ENCODE data around the gene DNAI2.

DNA sequence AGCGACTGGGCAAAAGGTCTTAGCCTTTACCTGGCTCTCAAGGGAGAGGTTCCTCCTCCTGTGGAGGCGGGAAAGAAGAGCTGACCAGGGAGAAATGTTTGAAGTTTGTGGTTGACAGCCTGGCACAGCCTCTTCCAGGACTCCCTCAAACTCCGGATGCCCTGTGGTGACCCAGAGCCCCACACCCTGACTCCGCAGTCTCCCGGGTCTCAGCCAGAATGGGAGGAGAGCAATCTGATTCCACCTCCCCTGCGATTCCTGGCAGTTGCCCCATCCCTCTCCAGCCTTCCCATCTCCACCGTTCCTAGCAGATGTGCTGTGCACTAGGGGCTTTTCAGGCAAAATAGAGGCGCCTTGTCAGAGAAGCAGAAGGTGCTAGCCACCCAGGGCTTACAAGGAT is 5.5 kb upstream of the DNAI2 start:
- TF ChIP-seq MXI1 (IDR thresholded peaks at IDR 0.05; ENCODE audit: low read depth, low read length) (no peak), ZNF3 (CRISPR knock-in tag; IDR thresholded peaks at IDR 0.05) (no peak), NR1H2 (CRISPR knock-in tag; IDR thresholded peaks at IDR 0.05) (no peak), CTCF (IDR thresholded peaks at IDR 0.05 in 2 of 3, conservative IDR thresholded peaks at IDR 0.05 in 1 of 3; ENCODE audit: insufficient read depth in 2 of 3, low read depth in 1 of 3, low read length in 3 of 3) (no peak), SRSF9 (IDR thresholded peaks at IDR 0.05; ENCODE audit: borderline replicate concordance, low read depth, low read length) (no peak), HCFC1 (IDR thresholded peaks at IDR 0.05; ENCODE audit: low read depth, low read length) (no peak), POLR2AphosphoS5 (IDR thresholded peaks at IDR 0.05; ENCODE audit: control insufficient read depth, insufficient read depth, low read depth, low read length) (no peak), TSC22D4 (tag; IDR thresholded peaks at IDR 0.05) (no peak), E4F1 (CRISPR knock-in tag; IDR thresholded peaks at IDR 0.05; ENCODE audit: borderline replicate concordance) (no peak), GABPA (tag; conservative IDR thresholded peaks at IDR 0.05; ENCODE audit: low read depth) (no peak)

Data from K562 (cell line).